HL-60 (cell line): ENCODE data around the gene PLPP2.

Experiments used
- POLR2AphosphoS5 ChIP-seq: IDR thresholded peaks from 2 replicates; pipeline ENCODE4 v1.6.1; 2012; ENCODE audit warnings: low read depth
- TF ChIP-seq, protein P1 (sequence below): IDR thresholded peaks from one replicate; pipeline ENCODE4 v1.5.1; 2011; ENCODE audit warnings: low read length, control low read depth, inconsistent platforms; ENCODE audit not compliant: insufficient read depth
- TF ChIP-seq, protein P2 (sequence below): IDR thresholded peaks from 2 replicates; pipeline ENCODE4 v1.6.1; 2012; ENCODE audit warnings: low read depth; ENCODE audit not compliant: insufficient replicate concordance

DNA sequence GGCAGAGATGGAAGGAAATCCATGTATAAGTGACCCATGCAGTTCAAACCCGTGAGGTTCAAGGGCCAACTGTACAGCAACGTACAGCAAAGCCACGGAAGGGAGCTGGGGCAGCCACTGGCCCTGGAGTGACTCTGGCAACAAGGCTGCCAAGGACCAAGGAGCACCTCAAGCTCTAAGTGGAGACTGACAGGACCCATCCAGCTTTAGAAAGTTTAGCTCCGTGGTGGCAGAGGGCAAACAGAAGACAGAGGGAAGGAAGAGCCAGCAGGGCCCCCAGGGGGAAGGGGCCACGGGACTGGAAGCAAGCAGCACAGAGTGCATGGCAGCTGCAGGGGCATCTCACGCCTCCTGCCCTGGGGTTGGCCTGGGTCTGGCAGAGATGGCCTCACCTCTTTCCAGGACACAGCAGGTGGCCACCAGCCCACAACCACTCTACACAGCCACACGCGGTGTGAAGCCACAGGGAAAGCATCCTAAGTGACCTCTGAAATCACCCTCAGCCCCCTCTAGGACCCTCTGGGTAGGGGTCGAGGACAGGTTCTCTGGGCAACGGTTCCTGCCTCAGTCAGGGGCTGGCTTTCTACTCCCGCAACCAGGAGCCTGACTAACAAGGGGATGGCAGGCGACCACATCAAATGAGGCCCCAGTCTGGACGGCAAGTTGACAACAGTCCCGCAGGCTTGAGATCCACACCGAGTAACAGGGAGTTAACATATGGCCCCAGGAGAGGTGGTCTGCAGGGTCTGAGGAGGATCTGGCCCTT is 49.6 kb upstream of the PLPP2 start:
- TF ChIP-seq, protein P1, sequence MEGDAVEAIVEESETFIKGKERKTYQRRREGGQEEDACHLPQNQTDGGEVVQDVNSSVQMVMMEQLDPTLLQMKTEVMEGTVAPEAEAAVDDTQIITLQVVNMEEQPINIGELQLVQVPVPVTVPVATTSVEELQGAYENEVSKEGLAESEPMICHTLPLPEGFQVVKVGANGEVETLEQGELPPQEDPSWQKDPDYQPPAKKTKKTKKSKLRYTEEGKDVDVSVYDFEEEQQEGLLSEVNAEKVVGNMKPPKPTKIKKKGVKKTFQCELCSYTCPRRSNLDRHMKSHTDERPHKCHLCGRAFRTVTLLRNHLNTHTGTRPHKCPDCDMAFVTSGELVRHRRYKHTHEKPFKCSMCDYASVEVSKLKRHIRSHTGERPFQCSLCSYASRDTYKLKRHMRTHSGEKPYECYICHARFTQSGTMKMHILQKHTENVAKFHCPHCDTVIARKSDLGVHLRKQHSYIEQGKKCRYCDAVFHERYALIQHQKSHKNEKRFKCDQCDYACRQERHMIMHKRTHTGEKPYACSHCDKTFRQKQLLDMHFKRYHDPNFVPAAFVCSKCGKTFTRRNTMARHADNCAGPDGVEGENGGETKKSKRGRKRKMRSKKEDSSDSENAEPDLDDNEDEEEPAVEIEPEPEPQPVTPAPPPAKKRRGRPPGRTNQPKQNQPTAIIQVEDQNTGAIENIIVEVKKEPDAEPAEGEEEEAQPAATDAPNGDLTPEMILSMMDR = no peak
- no peak for TF ChIP-seq POLR2AphosphoS5
- TF ChIP-seq, protein P2, sequence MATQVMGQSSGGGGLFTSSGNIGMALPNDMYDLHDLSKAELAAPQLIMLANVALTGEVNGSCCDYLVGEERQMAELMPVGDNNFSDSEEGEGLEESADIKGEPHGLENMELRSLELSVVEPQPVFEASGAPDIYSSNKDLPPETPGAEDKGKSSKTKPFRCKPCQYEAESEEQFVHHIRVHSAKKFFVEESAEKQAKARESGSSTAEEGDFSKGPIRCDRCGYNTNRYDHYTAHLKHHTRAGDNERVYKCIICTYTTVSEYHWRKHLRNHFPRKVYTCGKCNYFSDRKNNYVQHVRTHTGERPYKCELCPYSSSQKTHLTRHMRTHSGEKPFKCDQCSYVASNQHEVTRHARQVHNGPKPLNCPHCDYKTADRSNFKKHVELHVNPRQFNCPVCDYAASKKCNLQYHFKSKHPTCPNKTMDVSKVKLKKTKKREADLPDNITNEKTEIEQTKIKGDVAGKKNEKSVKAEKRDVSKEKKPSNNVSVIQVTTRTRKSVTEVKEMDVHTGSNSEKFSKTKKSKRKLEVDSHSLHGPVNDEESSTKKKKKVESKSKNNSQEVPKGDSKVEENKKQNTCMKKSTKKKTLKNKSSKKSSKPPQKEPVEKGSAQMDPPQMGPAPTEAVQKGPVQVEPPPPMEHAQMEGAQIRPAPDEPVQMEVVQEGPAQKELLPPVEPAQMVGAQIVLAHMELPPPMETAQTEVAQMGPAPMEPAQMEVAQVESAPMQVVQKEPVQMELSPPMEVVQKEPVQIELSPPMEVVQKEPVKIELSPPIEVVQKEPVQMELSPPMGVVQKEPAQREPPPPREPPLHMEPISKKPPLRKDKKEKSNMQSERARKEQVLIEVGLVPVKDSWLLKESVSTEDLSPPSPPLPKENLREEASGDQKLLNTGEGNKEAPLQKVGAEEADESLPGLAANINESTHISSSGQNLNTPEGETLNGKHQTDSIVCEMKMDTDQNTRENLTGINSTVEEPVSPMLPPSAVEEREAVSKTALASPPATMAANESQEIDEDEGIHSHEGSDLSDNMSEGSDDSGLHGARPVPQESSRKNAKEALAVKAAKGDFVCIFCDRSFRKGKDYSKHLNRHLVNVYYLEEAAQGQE = no peak
